Stimulated activated CD8-positive, alpha-beta memory T cell treated with anti-CD3 and anti-CD28 coated beads, Interleukin-12 subunit alpha, Interleukin-12 subunit beta, amount 100 ng/mL, for 4 hours (primary cell): ENCODE results near the gene PTPRG.
"Not testable (repeated sequence)": the region's sequence is repeated elsewhere in the genome, so short reads cannot be mapped to it uniquely, and the experiment has no call there.

ENCODE experiments used
- DNase-seq: peaks from one replicate; pipeline ENCODE4 v3.0.0-alpha.2; 2020; ENCODE audit warnings: low read depth

PTPRG gene

GRCh38 chr3:61725851-61726333 is 164.5 kb downstream of the PTPRG start:
- no peak for DNase-seq

- DNase-seq: no peak
Observed at GRCh38 chr3:61727435-61727834, 166.1 kb downstream of the PTPRG start.

GRCh38 chr3:61729038-61729634 is 167.8 kb downstream of the PTPRG start:
- DNase-seq: no peak

GRCh38 chr3:61730056-61730455 is 168.7 kb downstream of the PTPRG start:
- no peak for DNase-seq

GRCh38 chr3:61730577-61731231 is 169.3 kb downstream of the PTPRG start:
- DNase-seq: no peak

GRCh38 chr3:61733000-61733399 is 171.6 kb downstream of the PTPRG start:
- DNase-seq: no peak

- DNase-seq: no peak
Observed at GRCh38 chr3:61733876-61734275, 172.5 kb downstream of the PTPRG start.

GRCh38 chr3:61734749-61735686 is 173.6 kb downstream of the PTPRG start:
- no peak for DNase-seq

GRCh38 chr3:61736506-61736905 is 175.1 kb downstream of the PTPRG start:
- DNase-seq: no peak

GRCh38 chr3:61739640-61740039 is 178.3 kb downstream of the PTPRG start:
- no peak for DNase-seq

- no peak for DNase-seq
Observed at GRCh38 chr3:61740494-61740893, 179.1 kb downstream of the PTPRG start.

- DNase-seq: no peak
Observed at GRCh38 chr3:61741551-61741950, 180.2 kb downstream of the PTPRG start.

- DNase-seq: no peak
Observed at GRCh38 chr3:61742006-61742405, 180.6 kb downstream of the PTPRG start.

GRCh38 chr3:61743067-61743466 is 181.7 kb downstream of the PTPRG start:
- DNase-seq: no peak

GRCh38 chr3:61743686-61744242 is 182.4 kb downstream of the PTPRG start:
- DNase-seq: no peak

- no peak for DNase-seq
Observed at GRCh38 chr3:61748288-61748687, 186.9 kb downstream of the PTPRG start.

- no peak for DNase-seq
Observed at GRCh38 chr3:61750766-61751165, 189.4 kb downstream of the PTPRG start.

GRCh38 chr3:61758839-61759238 is 197.5 kb downstream of the PTPRG start:
- no peak for DNase-seq

- not testable (repeated sequence) for DNase-seq
Observed at GRCh38 chr3:61760783-61761182, 199.4 kb downstream of the PTPRG start.

- DNase-seq: no peak
Observed at GRCh38 chr3:61761694-61762430, 200.5 kb downstream of the PTPRG start.

GRCh38 chr3:61765157-61765876 is 203.9 kb downstream of the PTPRG start:
- no peak for DNase-seq
